ENCODE results near the gene GRB2.
"Not testable (repeated sequence)": the region's sequence is repeated elsewhere in the genome, so short reads cannot be mapped to it uniquely, and the experiment has no call there.

The GRB2 gene

GRCh38 chr17:75388476-75389030 lies 16.9 kb downstream of the GRB2 start:
- no peaks in the 10 kb centered on the region for H3K27me3 ChIP-seq (replicated peaks; ENCODE audit: control insufficient read depth, insufficient read depth, low read length, poor library complexity, severe bottlenecking)
- H3K36me3 ChIP-seq (ENCODE audit: control insufficient read depth, insufficient read depth, low read length) = peaks cover 22% of the 10 kb centered on the region
- H3K27ac ChIP-seq (ENCODE audit: insufficient read depth, low read length, poor library complexity, severe bottlenecking) = no peak overlapping the region
- H3K4me1 ChIP-seq (ENCODE audit: control insufficient read depth, insufficient read depth, low read length, poor library complexity, severe bottlenecking) = peaks cover 7% of the 10 kb centered on the region
- H3K4me3 ChIP-seq (ENCODE audit: insufficient read depth, low read depth, low read length, poor library complexity, severe bottlenecking) = no peak overlapping the region
- no peak for DNase-seq
- H3K9me3 ChIP-seq (ENCODE audit: control insufficient read depth, low read length) = no peaks in the 10 kb centered on the region

- DNase-seq = no peak
- Histone ChIP-seq H3K4me1 (ENCODE audit: control insufficient read depth, insufficient read depth, low read length, poor library complexity, severe bottlenecking) (peaks cover 2% of the 10 kb centered on the region), H3K27me3 (replicated peaks; ENCODE audit: control insufficient read depth, insufficient read depth, low read length, poor library complexity, severe bottlenecking) (no peaks in the 10 kb centered on the region), H3K4me3 (ENCODE audit: insufficient read depth, low read depth, low read length, poor library complexity, severe bottlenecking) (no peak overlapping the region), H3K36me3 (ENCODE audit: control insufficient read depth, insufficient read depth, low read length) (peaks cover 22% of the 10 kb centered on the region), H3K27ac (ENCODE audit: insufficient read depth, low read length, poor library complexity, severe bottlenecking) (no peak overlapping the region), H3K9me3 (ENCODE audit: control insufficient read depth, low read length) (no peaks in the 10 kb centered on the region)
Observed at GRCh38 chr17:75387771-75388170, 17.7 kb downstream of the GRB2 start.

GRCh38 chr17:75386430-75386829 lies 19.0 kb downstream of the GRB2 start:
- H3K4me3 ChIP-seq (ENCODE audit: insufficient read depth, low read depth, low read length, poor library complexity, severe bottlenecking) = no peak overlapping the region
- no peak overlapping the region for H3K27ac ChIP-seq (ENCODE audit: insufficient read depth, low read length, poor library complexity, severe bottlenecking)
- DNase-seq = no peak
- peaks cover 16% of the 10 kb centered on the region for H3K36me3 ChIP-seq (ENCODE audit: control insufficient read depth, insufficient read depth, low read length)
- H3K9me3 ChIP-seq (ENCODE audit: control insufficient read depth, low read length) = no peaks in the 10 kb centered on the region
- no peaks in the 10 kb centered on the region for H3K27me3 ChIP-seq (replicated peaks; ENCODE audit: control insufficient read depth, insufficient read depth, low read length, poor library complexity, severe bottlenecking)
- H3K4me1 ChIP-seq (ENCODE audit: control insufficient read depth, insufficient read depth, low read length, poor library complexity, severe bottlenecking) = peaks cover 2% of the 10 kb centered on the region

- no peaks in the 10 kb centered on the region for H3K27me3 ChIP-seq (replicated peaks; ENCODE audit: control insufficient read depth, insufficient read depth, low read length, poor library complexity, severe bottlenecking)
- no peak overlapping the region for H3K4me3 ChIP-seq (ENCODE audit: insufficient read depth, low read depth, low read length, poor library complexity, severe bottlenecking)
- no peaks in the 10 kb centered on the region for H3K9me3 ChIP-seq (ENCODE audit: control insufficient read depth, low read length)
- H3K27ac ChIP-seq (ENCODE audit: insufficient read depth, low read length, poor library complexity, severe bottlenecking) = no peak overlapping the region
- no peak for DNase-seq
- H3K36me3 ChIP-seq (ENCODE audit: control insufficient read depth, insufficient read depth, low read length) = peaks cover 10% of the 10 kb centered on the region
- peaks cover 2% of the 10 kb centered on the region for H3K4me1 ChIP-seq (ENCODE audit: control insufficient read depth, insufficient read depth, low read length, poor library complexity, severe bottlenecking)
Observed at GRCh38 chr17:75384751-75385150, 20.7 kb downstream of the GRB2 start.

- no peak for DNase-seq
- Histone ChIP-seq H3K4me1 (ENCODE audit: control insufficient read depth, insufficient read depth, low read length, poor library complexity, severe bottlenecking) (peaks cover 2% of the 10 kb centered on the region), H3K9me3 (ENCODE audit: control insufficient read depth, low read length) (no peaks in the 10 kb centered on the region), H3K27ac (ENCODE audit: insufficient read depth, low read length, poor library complexity, severe bottlenecking) (no peak overlapping the region), H3K27me3 (replicated peaks; ENCODE audit: control insufficient read depth, insufficient read depth, low read length, poor library complexity, severe bottlenecking) (no peaks in the 10 kb centered on the region), H3K36me3 (ENCODE audit: control insufficient read depth, insufficient read depth, low read length) (peaks cover 6% of the 10 kb centered on the region), H3K4me3 (ENCODE audit: insufficient read depth, low read depth, low read length, poor library complexity, severe bottlenecking) (no peak overlapping the region)
Observed at GRCh38 chr17:75383842-75384195, 21.7 kb downstream of the GRB2 start.

GRCh38 chr17:75380750-75381149 lies 24.7 kb downstream of the GRB2 start:
- Histone ChIP-seq H3K9me3 (ENCODE audit: control insufficient read depth, low read length) (no peaks in the 10 kb centered on the region), H3K4me3 (ENCODE audit: insufficient read depth, low read depth, low read length, poor library complexity, severe bottlenecking) (no peak overlapping the region), H3K36me3 (ENCODE audit: control insufficient read depth, insufficient read depth, low read length) (no peaks in the 10 kb centered on the region), H3K27ac (ENCODE audit: insufficient read depth, low read length, poor library complexity, severe bottlenecking) (no peak overlapping the region), H3K4me1 (ENCODE audit: control insufficient read depth, insufficient read depth, low read length, poor library complexity, severe bottlenecking) (peaks cover 6% of the 10 kb centered on the region), H3K27me3 (replicated peaks; ENCODE audit: control insufficient read depth, insufficient read depth, low read length, poor library complexity, severe bottlenecking) (no peaks in the 10 kb centered on the region)
- DNase-seq = no peak

- H3K4me1 ChIP-seq (ENCODE audit: control insufficient read depth, insufficient read depth, low read length, poor library complexity, severe bottlenecking) = peaks cover 6% of the 10 kb centered on the region
- DNase-seq = no peak
- no peaks in the 10 kb centered on the region for H3K27me3 ChIP-seq (replicated peaks; ENCODE audit: control insufficient read depth, insufficient read depth, low read length, poor library complexity, severe bottlenecking)
- no peaks in the 10 kb centered on the region for H3K36me3 ChIP-seq (ENCODE audit: control insufficient read depth, insufficient read depth, low read length)
- H3K4me3 ChIP-seq (ENCODE audit: insufficient read depth, low read depth, low read length, poor library complexity, severe bottlenecking) = no peak overlapping the region
- no peaks in the 10 kb centered on the region for H3K9me3 ChIP-seq (ENCODE audit: control insufficient read depth, low read length)
- no peak overlapping the region for H3K27ac ChIP-seq (ENCODE audit: insufficient read depth, low read length, poor library complexity, severe bottlenecking)
Observed at GRCh38 chr17:75380315-75380714, 25.2 kb downstream of the GRB2 start.

GRCh38 chr17:75379426-75379825 lies 26.1 kb downstream of the GRB2 start:
- H3K4me1 ChIP-seq (ENCODE audit: control insufficient read depth, insufficient read depth, low read length, poor library complexity, severe bottlenecking); H3K4me3 ChIP-seq (ENCODE audit: insufficient read depth, low read depth, low read length, poor library complexity, severe bottlenecking); H3K36me3 ChIP-seq (ENCODE audit: control insufficient read depth, insufficient read depth, low read length); DNase-seq; H3K27ac ChIP-seq (ENCODE audit: insufficient read depth, low read length, poor library complexity, severe bottlenecking); H3K27me3 ChIP-seq (replicated peaks; ENCODE audit: control insufficient read depth, insufficient read depth, low read length, poor library complexity, severe bottlenecking); H3K9me3 ChIP-seq (ENCODE audit: control insufficient read depth, low read length): not testable (repeated sequence)

- peaks cover 7% of the 10 kb centered on the region for H3K36me3 ChIP-seq (ENCODE audit: control insufficient read depth, insufficient read depth, low read length)
- H3K27ac ChIP-seq (ENCODE audit: insufficient read depth, low read length, poor library complexity, severe bottlenecking) = no peak overlapping the region
- H3K4me3 ChIP-seq (ENCODE audit: insufficient read depth, low read depth, low read length, poor library complexity, severe bottlenecking) = no peak overlapping the region
- no peak for DNase-seq
- H3K4me1 ChIP-seq (ENCODE audit: control insufficient read depth, insufficient read depth, low read length, poor library complexity, severe bottlenecking) = peaks cover 11% of the 10 kb centered on the region
- no peaks in the 10 kb centered on the region for H3K9me3 ChIP-seq (ENCODE audit: control insufficient read depth, low read length)
- no peaks in the 10 kb centered on the region for H3K27me3 ChIP-seq (replicated peaks; ENCODE audit: control insufficient read depth, insufficient read depth, low read length, poor library complexity, severe bottlenecking)
Observed at GRCh38 chr17:75373280-75373679, 32.2 kb downstream of the GRB2 start.

- no peak for DNase-seq
- Histone ChIP-seq H3K4me1 (ENCODE audit: control insufficient read depth, insufficient read depth, low read length, poor library complexity, severe bottlenecking) (peaks cover 12% of the 10 kb centered on the region), H3K27me3 (replicated peaks; ENCODE audit: control insufficient read depth, insufficient read depth, low read length, poor library complexity, severe bottlenecking) (no peaks in the 10 kb centered on the region), H3K27ac (ENCODE audit: insufficient read depth, low read length, poor library complexity, severe bottlenecking) (no peak overlapping the region), H3K9me3 (ENCODE audit: control insufficient read depth, low read length) (no peaks in the 10 kb centered on the region), H3K36me3 (ENCODE audit: control insufficient read depth, insufficient read depth, low read length) (peaks cover 7% of the 10 kb centered on the region), H3K4me3 (ENCODE audit: insufficient read depth, low read depth, low read length, poor library complexity, severe bottlenecking) (no peak overlapping the region)
Observed at GRCh38 chr17:75371981-75372380, 33.5 kb downstream of the GRB2 start.

- H3K27ac ChIP-seq (ENCODE audit: insufficient read depth, low read length, poor library complexity, severe bottlenecking) = no peak overlapping the region
- H3K27me3 ChIP-seq (replicated peaks; ENCODE audit: control insufficient read depth, insufficient read depth, low read length, poor library complexity, severe bottlenecking) = no peaks in the 10 kb centered on the region
- H3K4me1 ChIP-seq (ENCODE audit: control insufficient read depth, insufficient read depth, low read length, poor library complexity, severe bottlenecking) = peaks cover 13% of the 10 kb centered on the region
- no peak for DNase-seq
- H3K4me3 ChIP-seq (ENCODE audit: insufficient read depth, low read depth, low read length, poor library complexity, severe bottlenecking) = no peak overlapping the region
- peaks cover 7% of the 10 kb centered on the region for H3K36me3 ChIP-seq (ENCODE audit: control insufficient read depth, insufficient read depth, low read length)
- H3K9me3 ChIP-seq (ENCODE audit: control insufficient read depth, low read length) = no peaks in the 10 kb centered on the region
Observed at GRCh38 chr17:75371339-75371738, 34.1 kb downstream of the GRB2 start.

All from effector memory CD4-positive, alpha-beta T cell (primary cell).